Measurements from ENCODE around the gene EBF3.

Gene EBF3

GRCh38 chr10:129952378-129953118 lies 11.5 kb downstream of the EBF3 start:
- in situ Hi-C loops (cut with HindIII; ENCODE audit: low pct_unique_long_range_greater_than_20kb, low sequenced_read_pairs): no loop called here
- DNase-seq (ENCODE audit: low read depth in 1 of 2, low spot score in 1 of 2): no peak

GRCh38 chr10:129951970-129952265 lies 12.2 kb downstream of the EBF3 start:
- in situ Hi-C loops (cut with HindIII; ENCODE audit: low pct_unique_long_range_greater_than_20kb, low sequenced_read_pairs): no loop called here
- DNase-seq (ENCODE audit: low read depth in 1 of 2, low spot score in 1 of 2): no peak
- no peak for TF ChIP-seq JUND (IDR thresholded peaks at IDR 0.05; ENCODE audit: low read depth)

More at GRCh38 chr10:129952378-129953118, 11.5 kb downstream of the EBF3 start:
- TF ChIP-seq JUND (IDR thresholded peaks at IDR 0.05; ENCODE audit: low read depth): no peak

DNA sequence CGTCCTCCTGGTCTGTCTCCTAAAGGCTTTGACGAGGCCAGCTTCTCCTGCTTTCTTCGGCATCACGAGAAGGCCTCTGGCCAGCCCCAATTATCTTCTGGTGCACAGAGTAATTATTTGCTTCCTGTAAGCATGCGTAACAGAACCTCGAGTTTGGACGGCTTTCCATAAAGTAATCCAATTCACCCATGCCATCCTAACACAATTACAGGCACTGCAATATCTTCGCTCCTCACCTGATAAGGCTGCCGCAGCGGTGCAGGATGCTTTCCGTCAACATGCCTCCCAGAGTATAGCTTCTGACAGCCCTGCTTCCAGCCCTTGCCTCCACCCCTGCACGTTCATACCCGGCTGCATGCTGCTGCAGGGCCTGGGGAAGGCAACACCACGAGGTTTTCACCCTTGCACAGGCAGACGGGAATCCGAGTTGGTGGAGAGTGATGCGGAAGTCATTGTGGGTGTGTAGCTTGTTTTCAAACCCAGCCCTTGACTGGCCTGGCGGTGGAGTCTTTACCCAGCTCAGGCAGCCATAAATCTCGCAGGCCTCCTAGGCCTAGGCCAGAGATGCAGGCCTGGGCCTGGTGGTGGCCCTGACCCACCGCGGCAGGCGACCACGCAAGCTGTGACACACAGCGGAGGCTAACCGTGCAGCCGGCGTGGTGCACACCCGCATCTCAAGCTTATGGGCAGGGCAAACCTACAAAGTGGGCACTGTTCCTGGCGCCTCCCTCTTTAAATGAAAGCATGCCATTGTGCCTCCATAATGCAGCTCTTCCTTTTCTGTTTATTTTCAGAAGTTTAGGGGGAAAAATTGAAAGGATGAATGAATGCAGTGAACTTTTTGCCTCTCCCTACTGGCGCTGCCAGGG lies 12.7 kb downstream of the EBF3 start:
- TF ChIP-seq JUND (IDR thresholded peaks at IDR 0.05; ENCODE audit: low read depth): no peak
- DNase-seq (ENCODE audit: low read depth in 1 of 2, low spot score in 1 of 2): no peak
- in situ Hi-C loops (cut with HindIII; ENCODE audit: low pct_unique_long_range_greater_than_20kb, low sequenced_read_pairs): no loop called here

DNA sequence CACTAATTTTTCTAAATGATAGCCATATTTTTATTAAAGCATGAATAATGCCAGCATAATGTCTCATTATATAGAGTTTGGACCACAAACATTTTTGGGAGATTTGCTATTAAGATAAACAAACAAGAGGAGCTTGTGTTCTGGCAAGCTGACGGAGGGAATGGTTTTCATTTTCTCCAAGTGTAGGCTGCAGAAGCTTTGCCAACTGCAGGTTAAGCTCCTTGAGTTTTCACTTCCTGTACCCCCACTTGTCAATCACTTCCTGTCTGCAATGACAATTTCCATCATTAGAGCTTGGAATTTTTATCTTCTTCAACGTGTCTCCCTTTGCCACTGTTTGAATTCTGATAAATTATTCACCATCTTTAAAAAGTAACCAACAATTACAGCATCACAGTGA lies 13.4 kb downstream of the EBF3 start:
- no peak for DNase-seq (ENCODE audit: low read depth in 1 of 2, low spot score in 1 of 2)
- TF ChIP-seq JUND (IDR thresholded peaks at IDR 0.05; ENCODE audit: low read depth): no peak
- in situ Hi-C loops (cut with HindIII; ENCODE audit: low pct_unique_long_range_greater_than_20kb, low sequenced_read_pairs): no loop called here

- DNase-seq (ENCODE audit: low read depth in 1 of 2, low spot score in 1 of 2): no peak
- TF ChIP-seq JUND (IDR thresholded peaks at IDR 0.05; ENCODE audit: low read depth): no peak
- in situ Hi-C loops (cut with HindIII; ENCODE audit: low pct_unique_long_range_greater_than_20kb, low sequenced_read_pairs): no loop called here
Measured at GRCh38 chr10:129949891-129950291, 14.2 kb downstream of the EBF3 start.

DNA sequence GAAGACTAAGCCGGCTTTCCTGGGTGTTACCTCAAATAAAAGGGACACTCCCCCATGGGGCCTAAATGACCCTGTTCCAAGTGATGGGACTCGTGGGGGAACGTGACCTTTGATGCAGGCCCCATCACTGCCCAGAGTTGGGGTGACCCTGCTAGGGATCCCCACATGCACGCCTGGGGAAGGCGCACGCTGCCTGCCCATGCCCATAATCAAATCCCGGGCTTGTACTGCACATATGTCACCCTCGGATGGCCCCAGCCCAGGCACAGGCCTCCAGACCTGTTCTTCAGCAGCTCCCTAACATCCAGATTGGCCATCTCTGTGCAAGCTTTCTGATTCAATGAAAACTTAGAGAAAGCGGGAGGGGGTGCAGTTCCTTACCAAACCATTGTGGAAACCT lies 14.7 kb downstream of the EBF3 start:
- no peak for DNase-seq (ENCODE audit: low read depth in 1 of 2, low spot score in 1 of 2)
- in situ Hi-C loops (cut with HindIII; ENCODE audit: low pct_unique_long_range_greater_than_20kb, low sequenced_read_pairs): no loop called here
- no peak for TF ChIP-seq JUND (IDR thresholded peaks at IDR 0.05; ENCODE audit: low read depth)

GRCh38 chr10:129946859-129947258 lies 17.2 kb downstream of the EBF3 start:
- no peak for DNase-seq (ENCODE audit: low read depth in 1 of 2, low spot score in 1 of 2)
- TF ChIP-seq JUND (IDR thresholded peaks at IDR 0.05; ENCODE audit: low read depth): no peak
- in situ Hi-C loops (cut with HindIII; ENCODE audit: low pct_unique_long_range_greater_than_20kb, low sequenced_read_pairs): no loop called here

DNA sequence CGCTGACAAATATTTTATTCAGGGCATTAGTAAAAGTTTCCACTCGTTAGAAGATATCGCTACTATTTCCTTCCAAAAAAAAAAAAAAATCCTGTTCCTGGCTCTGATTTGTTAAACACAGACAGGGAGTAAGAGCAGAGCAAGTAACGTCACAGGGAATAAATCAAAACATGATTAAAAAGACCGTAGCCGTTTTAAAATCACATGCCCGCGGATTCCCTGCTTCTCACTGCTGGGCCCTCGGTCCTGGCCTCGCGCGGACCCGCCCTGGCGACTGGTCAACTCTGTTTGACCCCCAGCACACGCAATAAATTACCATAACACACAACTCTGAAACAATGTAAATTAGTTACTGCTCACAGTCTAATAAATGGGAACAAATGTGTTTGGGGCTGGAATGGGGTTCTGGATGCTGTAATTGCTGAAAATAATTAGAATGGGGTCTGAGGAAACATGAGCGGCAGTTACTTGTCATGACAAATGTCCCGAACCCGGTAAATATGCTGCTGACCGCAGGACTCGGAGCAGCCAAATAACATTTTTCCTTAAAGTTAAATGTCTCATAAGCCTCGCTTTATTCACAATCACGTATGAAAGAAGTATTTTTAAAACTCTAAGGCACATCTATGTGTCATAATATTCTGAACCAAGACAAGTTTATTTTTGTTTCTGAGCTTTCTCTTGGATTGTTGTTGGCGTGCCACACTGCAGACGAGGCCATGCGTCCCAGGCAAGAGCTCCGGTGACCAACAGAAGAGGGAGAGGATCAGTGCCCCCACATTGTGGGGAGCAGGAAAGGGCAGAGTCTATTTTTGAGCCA lies 17.9 kb downstream of the EBF3 start:
- in situ Hi-C loops (cut with HindIII; ENCODE audit: low pct_unique_long_range_greater_than_20kb, low sequenced_read_pairs): no loop called here

DNA sequence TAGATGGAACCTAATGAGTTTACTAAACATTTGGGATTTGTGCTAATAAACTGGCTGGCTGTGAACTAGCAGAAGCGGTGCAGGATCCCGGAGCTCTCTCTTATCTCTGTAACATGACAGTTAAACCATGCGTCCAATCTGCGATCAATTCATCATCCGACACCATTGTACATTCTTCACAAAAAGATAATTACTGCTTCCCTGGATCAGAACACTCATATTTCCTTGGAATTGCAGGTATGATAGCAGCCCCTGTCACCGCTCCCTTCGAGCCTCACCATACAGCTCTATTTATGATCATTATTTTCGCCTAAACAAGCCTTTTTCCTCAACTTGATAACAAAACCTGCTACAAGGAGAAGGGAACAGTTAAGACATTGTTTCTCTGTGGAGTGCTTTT lies 18.5 kb downstream of the EBF3 start:
- in situ Hi-C loops (cut with HindIII; ENCODE audit: low pct_unique_long_range_greater_than_20kb, low sequenced_read_pairs): no loop called here
- DNase-seq (ENCODE audit: low read depth in 1 of 2, low spot score in 1 of 2): no peak
- no peak for TF ChIP-seq JUND (IDR thresholded peaks at IDR 0.05; ENCODE audit: low read depth)

More for the DNA sequence above, 17.9 kb downstream of the EBF3 start:
- no peak for TF ChIP-seq JUND (IDR thresholded peaks at IDR 0.05; ENCODE audit: low read depth)
- DNase-seq (ENCODE audit: low read depth in 1 of 2, low spot score in 1 of 2): no peak

GRCh38 chr10:129945064-129945463 lies 19.0 kb downstream of the EBF3 start:
- in situ Hi-C loops (cut with HindIII; ENCODE audit: low pct_unique_long_range_greater_than_20kb, low sequenced_read_pairs): no loop called here
- DNase-seq (ENCODE audit: low read depth in 1 of 2, low spot score in 1 of 2): no peak
- no peak for TF ChIP-seq JUND (IDR thresholded peaks at IDR 0.05; ENCODE audit: low read depth)

DNA sequence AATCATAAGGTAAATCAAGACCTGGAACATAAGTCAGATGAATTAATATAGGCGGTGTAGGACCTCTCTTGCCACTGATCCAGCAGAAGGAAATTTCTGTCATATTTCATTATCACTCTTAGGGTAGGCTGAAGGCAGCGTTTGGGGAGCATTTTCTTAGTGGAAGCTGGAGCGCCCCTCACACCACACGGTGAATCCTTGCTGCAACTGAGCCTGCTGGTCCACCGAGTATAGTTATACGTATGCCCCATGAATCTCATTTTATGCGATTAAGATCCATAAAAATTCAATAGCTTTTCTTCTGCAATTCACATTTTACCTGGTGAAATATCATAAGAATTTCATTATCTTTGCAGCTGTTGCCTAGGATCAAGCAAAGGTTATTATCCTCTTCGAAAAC lies 19.6 kb downstream of the EBF3 start:
- in situ Hi-C loops (cut with HindIII; ENCODE audit: low pct_unique_long_range_greater_than_20kb, low sequenced_read_pairs): no loop called here
- TF ChIP-seq JUND (IDR thresholded peaks at IDR 0.05; ENCODE audit: low read depth): no peak
- DNase-seq (ENCODE audit: low read depth in 1 of 2, low spot score in 1 of 2): no peak

GRCh38 chr10:129942936-129943715 lies 20.9 kb downstream of the EBF3 start:
- no peak for TF ChIP-seq JUND (IDR thresholded peaks at IDR 0.05; ENCODE audit: low read depth)
- DNase-seq (ENCODE audit: low read depth in 1 of 2, low spot score in 1 of 2): no peak
- in situ Hi-C loops (cut with HindIII; ENCODE audit: low pct_unique_long_range_greater_than_20kb, low sequenced_read_pairs): no loop called here
